HL-60 (cell line): ENCODE measurements around the gene SMIM7.

ENCODE experiments used
- DNase-seq, 2 experiments: peaks; one replicate each; pipeline ENCODE4 v3.0.0-alpha.2; 2010 to 2020; ENCODE audit warnings: low read depth in 1 of 2, low spot score in 1 of 2
- H3K27ac ChIP-seq: fragments of 250-450 bp; sonication (Bioruptor Pico); replicated peaks from 2 replicates; pipeline ENCODE4 v1.5.1; 2020; ENCODE audit warnings: mild to moderate bottlenecking, moderate library complexity
- H3K27me3 ChIP-seq: fragments of 250-450 bp; sonication (Bioruptor Pico); 2 replicates; pipeline ENCODE4 v1.5.1; 2021; ENCODE audit warnings: mild to moderate bottlenecking, moderate library complexity; ENCODE audit not compliant: insufficient read depth, poor library complexity, severe bottlenecking
- H3K4me3 ChIP-seq: replicated peaks from 2 replicates; pipeline ENCODE4 v1.5.1; 2011; ENCODE audit warnings: mild to moderate bottlenecking, control low read depth, low read length; ENCODE audit not compliant: insufficient read depth
- GABPA ChIP-seq: IDR thresholded peaks from 2 replicates; pipeline ENCODE4 v1.6.1; 2012; ENCODE audit warnings: low read depth
- POLR2AphosphoS5 ChIP-seq: IDR thresholded peaks from 2 replicates; pipeline ENCODE4 v1.6.1; 2012; ENCODE audit warnings: low read depth
- REST ChIP-seq: IDR thresholded peaks from 2 replicates; pipeline ENCODE4 v1.6.1; 2012; ENCODE audit warnings: low read depth; ENCODE audit not compliant: insufficient replicate concordance
- SPI1 ChIP-seq: IDR thresholded peaks from 2 replicates; pipeline ENCODE4 v1.6.1; 2012; ENCODE audit warnings: low read depth, mild to moderate bottlenecking, borderline replicate concordance
- TF ChIP-seq, protein P1 (sequence below): IDR thresholded peaks from one replicate; pipeline ENCODE4 v1.5.1; 2011; ENCODE audit warnings: low read length, control low read depth, inconsistent platforms; ENCODE audit not compliant: insufficient read depth

Gene SMIM7

GRCh38 chr19:16625163-16625958 is 34.6 kb downstream of the SMIM7 start:
- Histone ChIP-seq H3K27ac (no peak overlapping the region), H3K4me3 (no peak overlapping the region), H3K27me3 (no peaks in the 10 kb centered on the region)
- no peak for TF ChIP-seq SPI1
- TF ChIP-seq GABPA: no peak
- no peak for TF ChIP-seq POLR2AphosphoS5
- TF ChIP-seq REST: no peak
- TF ChIP-seq, protein P1, sequence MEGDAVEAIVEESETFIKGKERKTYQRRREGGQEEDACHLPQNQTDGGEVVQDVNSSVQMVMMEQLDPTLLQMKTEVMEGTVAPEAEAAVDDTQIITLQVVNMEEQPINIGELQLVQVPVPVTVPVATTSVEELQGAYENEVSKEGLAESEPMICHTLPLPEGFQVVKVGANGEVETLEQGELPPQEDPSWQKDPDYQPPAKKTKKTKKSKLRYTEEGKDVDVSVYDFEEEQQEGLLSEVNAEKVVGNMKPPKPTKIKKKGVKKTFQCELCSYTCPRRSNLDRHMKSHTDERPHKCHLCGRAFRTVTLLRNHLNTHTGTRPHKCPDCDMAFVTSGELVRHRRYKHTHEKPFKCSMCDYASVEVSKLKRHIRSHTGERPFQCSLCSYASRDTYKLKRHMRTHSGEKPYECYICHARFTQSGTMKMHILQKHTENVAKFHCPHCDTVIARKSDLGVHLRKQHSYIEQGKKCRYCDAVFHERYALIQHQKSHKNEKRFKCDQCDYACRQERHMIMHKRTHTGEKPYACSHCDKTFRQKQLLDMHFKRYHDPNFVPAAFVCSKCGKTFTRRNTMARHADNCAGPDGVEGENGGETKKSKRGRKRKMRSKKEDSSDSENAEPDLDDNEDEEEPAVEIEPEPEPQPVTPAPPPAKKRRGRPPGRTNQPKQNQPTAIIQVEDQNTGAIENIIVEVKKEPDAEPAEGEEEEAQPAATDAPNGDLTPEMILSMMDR: no peak
- DNase-seq: no peak

- H3K27ac ChIP-seq: no peak overlapping the region
Observed at GRCh38 chr19:16624236-16624635, 35.7 kb downstream of the SMIM7 start.

GRCh38 chr19:16623576-16623975 is 36.4 kb downstream of the SMIM7 start:
- Histone ChIP-seq H3K4me3 (no peak overlapping the region), H3K27ac (no peak overlapping the region), H3K27me3 (no peaks in the 10 kb centered on the region)
- TF ChIP-seq POLR2AphosphoS5 (no peak), SPI1 (no peak), GABPA (no peak), REST (no peak)
- TF ChIP-seq, protein P1: no peak
- no peak for DNase-seq

More at GRCh38 chr19:16624236-16624635, 35.7 kb downstream of the SMIM7 start:
- no peak for DNase-seq
- H3K4me3 ChIP-seq: no peak overlapping the region
- TF ChIP-seq POLR2AphosphoS5 (no peak), SPI1 (no peak), GABPA (no peak), REST (no peak)
- no peaks in the 10 kb centered on the region for H3K27me3 ChIP-seq
